WTC11 (cell line): ENCODE results near the gene CMTM7.

Source experiments
- ATF2 ChIP-seq: sonication (generic); formaldehyde crosslinking; IDR thresholded peaks from 2 replicates; pipeline ENCODE4 v1.8.1; 2022; ENCODE audit warnings: low read depth, missing genetic modification reagents, borderline replicate concordance
- CREM ChIP-seq: sonication (generic); formaldehyde crosslinking; IDR thresholded peaks from 2 replicates; pipeline ENCODE4 v1.8.1; 2022; ENCODE audit warnings: mild to moderate bottlenecking, missing genetic modification reagents, moderate library complexity
- CTCF ChIP-seq: fragments of 200-600 bp; IDR thresholded peaks from 2 replicates; pipeline ENCODE4 v1.8.0; 2022; ENCODE audit warnings: antibody characterized with exemption
- ETV6 ChIP-seq: sonication (generic); formaldehyde crosslinking; IDR thresholded peaks from 2 replicates; pipeline ENCODE4 v1.8.1; 2022; ENCODE audit warnings: mild to moderate bottlenecking, missing genetic modification reagents
- NR3C1 ChIP-seq: sonication (generic); formaldehyde crosslinking; conservative IDR thresholded peaks from 2 replicates; pipeline ENCODE4 v1.8.1; 2023; ENCODE audit warnings: low read depth, mild to moderate bottlenecking, missing genetic modification reagents
- SMAD3 ChIP-seq: sonication (generic); formaldehyde crosslinking; IDR thresholded peaks from 2 replicates; pipeline ENCODE4 v1.8.0; 2022; ENCODE audit warnings: missing genetic modification reagents, mild to moderate bottlenecking, borderline replicate concordance
- SP1 ChIP-seq: sonication (generic); formaldehyde crosslinking; conservative IDR thresholded peaks from 2 replicates; pipeline ENCODE4 v1.8.1; 2022; ENCODE audit warnings: missing genetic modification reagents
- ZBTB21 ChIP-seq: sonication (generic); formaldehyde crosslinking; IDR thresholded peaks from 2 replicates; pipeline ENCODE4 v1.8.1; 2023; ENCODE audit warnings: mild to moderate bottlenecking, missing genetic modification reagents, borderline replicate concordance
- ZNF263 ChIP-seq: sonication (generic); formaldehyde crosslinking; IDR thresholded peaks from 2 replicates; pipeline ENCODE4 v1.8.1; 2022; ENCODE audit warnings: low read depth, mild to moderate bottlenecking, moderate library complexity, missing genetic modification reagents
- ZNF512 ChIP-seq: sonication (generic); formaldehyde crosslinking; IDR thresholded peaks from 2 replicates; pipeline ENCODE4 v1.8.1; 2022; ENCODE audit warnings: missing genetic modification reagents, borderline replicate concordance
- ZSCAN18 ChIP-seq: fragments of 250-450 bp; sonication (Bioruptor Pico); IDR thresholded peaks from 2 replicates; pipeline ENCODE4 v2.1.2; 2022; ENCODE audit warnings: mild to moderate bottlenecking, moderate library complexity

- TF ChIP-seq CTCF = no peak
- TF ChIP-seq SMAD3 (CRISPR knock-in tag) = no peak
- no peak for TF ChIP-seq SP1 (CRISPR knock-in tag)
- no peak for TF ChIP-seq ZSCAN18 (CRISPR knock-in tag)
- no peak for TF ChIP-seq ETV6
- TF ChIP-seq ZNF263 (CRISPR knock-in tag) = no peak
- no peak for TF ChIP-seq ZBTB21 (CRISPR knock-in tag)
- TF ChIP-seq ZNF512 (CRISPR knock-in tag) = no peak
- no peak for TF ChIP-seq ATF2 (CRISPR knock-in tag)
- TF ChIP-seq NR3C1 (CRISPR knock-in tag) = no peak
- no peak for TF ChIP-seq CREM (CRISPR knock-in tag)
Measured at GRCh38 chr3:32406486-32407408, 15.1 kb downstream of the CMTM7 start.
